PFSK-1 (cell line): Measurements from ENCODE around the gene DYNC1LI1.

Source experiments
- POLR2AphosphoS5 ChIP-seq: IDR thresholded peaks from 2 replicates; pipeline ENCODE4 v1.6.1; 2012; ENCODE audit warnings: low read depth, mild to moderate bottlenecking, control low read depth, low read length, moderate library complexity
- TAF1 ChIP-seq: IDR thresholded peaks from 2 replicates; pipeline ENCODE4 v1.6.1; 2012; ENCODE audit warnings: low read length, control low read depth, borderline replicate concordance; ENCODE audit not compliant: insufficient read depth

- TF ChIP-seq POLR2AphosphoS5, result no peak
- TF ChIP-seq TAF1, result no peak
Observed at GRCh38 chr3:32499585-32499984, 71.1 kb downstream of the DYNC1LI1 start.
